T1000 (cell line): ENCODE results near the gene VWA3B.
"Not testable (repeated sequence)": the region's sequence is repeated elsewhere in the genome, so short reads cannot be mapped to it uniquely, and the experiment has no call there.

Source experiments
- DNase-seq: peaks from one replicate; lab custom pipeline; 2025; ENCODE audit warnings: mixed read lengths; lab: John Stamatoyannopoulos, UW

The VWA3B gene

DNA sequence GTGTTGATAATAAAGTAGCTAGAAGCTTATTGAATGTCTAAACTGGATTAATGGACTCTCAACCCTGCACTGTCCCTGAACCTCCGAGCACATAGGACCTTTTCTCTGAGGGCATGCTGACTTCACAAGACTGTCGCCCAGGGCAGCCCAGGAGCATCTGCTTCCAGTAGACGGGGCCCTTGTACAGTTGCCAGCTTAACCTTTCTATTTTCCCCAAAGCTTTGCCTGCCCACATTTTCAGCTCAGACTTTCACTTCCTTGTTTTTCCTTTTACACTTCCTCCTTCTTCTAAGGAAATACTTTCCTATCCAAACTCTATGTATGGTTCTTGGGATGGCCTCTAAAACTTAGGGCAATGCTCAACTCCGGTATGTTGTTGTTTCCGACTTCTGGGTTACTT is 1.3 kb downstream of the VWA3B start:
- DNase-seq, result no peak

DNA sequence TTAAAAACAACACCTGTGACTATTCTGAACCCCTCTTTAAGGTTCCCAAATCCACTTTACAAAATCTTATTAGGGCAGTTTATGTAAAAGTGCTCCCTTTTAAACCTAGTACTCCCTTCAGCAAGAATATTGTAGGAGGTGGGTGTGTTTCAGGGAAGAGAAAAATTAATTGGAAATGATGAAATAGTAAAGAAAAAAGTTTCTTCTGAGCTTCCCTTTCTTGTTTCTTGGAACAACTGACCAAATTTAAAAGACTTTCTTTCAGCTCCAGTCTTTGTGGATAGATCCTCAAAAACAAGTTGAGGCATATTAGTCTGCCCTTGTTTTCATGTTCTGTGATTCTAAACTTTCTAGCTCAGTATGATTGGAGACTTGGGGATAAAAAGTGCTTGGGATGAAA is 3.0 kb downstream of the VWA3B start:
- no peak for DNase-seq

DNA sequence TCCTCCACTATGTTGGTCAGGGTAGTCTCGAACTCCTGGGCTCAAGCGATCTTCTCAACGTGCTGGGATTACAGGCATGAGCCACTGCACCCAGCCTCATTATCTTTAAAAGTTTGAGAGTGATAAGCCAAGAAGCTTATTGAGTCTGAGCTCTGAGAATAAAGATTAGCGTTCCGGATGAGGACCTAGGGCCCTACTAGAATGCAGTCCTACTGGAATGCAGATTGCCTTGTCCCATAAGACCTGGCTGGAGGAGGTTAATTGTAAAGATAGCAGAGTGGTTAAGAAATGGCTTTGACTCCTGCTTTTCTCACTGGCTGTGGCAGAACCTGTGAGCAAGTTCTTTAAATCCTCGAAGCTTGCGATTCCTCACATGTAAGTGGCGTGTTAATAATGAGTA is 4.0 kb downstream of the VWA3B start:
- no peak for DNase-seq

GRCh38 chr2:98091738-98092137 is 4.8 kb downstream of the VWA3B start:
- no peak for DNase-seq

GRCh38 chr2:98093146-98093545 is 6.2 kb downstream of the VWA3B start:
- DNase-seq, result no peak

- DNase-seq, result no peak
Observed at GRCh38 chr2:98093611-98094010, 6.6 kb downstream of the VWA3B start.

GRCh38 chr2:98099939-98100743 is 13.2 kb downstream of the VWA3B start:
- DNase-seq, result no peak

GRCh38 chr2:98102315-98102714 is 15.3 kb downstream of the VWA3B start:
- DNase-seq, result not testable (repeated sequence)

DNA sequence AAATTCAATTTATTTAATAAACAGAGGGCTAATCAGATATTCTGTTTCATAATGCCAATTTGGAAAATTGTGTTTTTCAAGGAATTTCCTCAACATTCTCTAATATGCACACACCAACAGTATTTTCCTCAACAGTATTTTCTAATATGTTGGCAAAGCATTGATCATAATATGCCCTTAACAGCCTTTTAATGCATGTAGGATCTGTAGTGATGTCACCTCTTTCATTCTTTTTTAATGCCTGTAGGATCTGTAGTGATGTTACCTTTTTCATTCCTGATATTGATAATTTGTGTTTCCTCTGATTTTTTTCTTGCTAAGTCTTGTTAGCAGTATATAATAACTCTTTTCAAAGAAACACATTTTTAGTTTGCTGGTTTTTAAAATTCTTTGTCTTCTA is 15.9 kb downstream of the VWA3B start:
- DNase-seq, result no peak

GRCh38 chr2:98108110-98108509 is 21.1 kb downstream of the VWA3B start:
- no peak for DNase-seq

GRCh38 chr2:98110741-98111140 is 23.8 kb downstream of the VWA3B start:
- no peak for DNase-seq

DNA sequence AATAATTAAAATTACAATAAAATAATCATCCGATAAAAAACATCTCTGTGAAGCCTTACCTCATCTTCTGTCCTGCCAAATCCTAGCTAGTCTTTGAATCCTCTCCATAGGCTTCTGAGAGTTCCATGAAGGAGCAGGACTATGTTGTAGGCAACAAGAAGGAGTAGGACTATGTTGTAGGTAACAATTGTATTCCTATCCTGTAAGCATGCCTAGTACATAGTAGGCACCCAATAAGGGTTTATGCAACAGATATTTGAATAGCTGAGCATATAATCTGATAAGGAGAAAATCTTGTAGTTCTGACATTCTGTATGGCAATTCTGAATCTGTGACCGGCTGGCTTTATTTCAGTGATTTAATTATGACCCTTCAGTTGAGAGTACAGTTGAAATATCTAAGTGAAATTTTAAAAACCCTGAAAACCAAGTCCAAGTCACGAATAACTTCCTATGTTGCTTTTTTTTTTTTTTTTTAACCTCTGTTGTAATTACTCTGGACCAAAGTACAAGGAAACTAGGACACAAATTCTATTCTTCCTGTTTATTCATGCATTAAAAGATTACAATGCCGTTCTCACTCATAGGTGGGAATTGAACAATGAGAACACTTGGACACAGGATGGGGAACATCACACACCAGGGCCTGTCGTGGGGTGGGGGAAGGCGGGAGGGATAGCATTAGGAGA is 27.8 kb downstream of the VWA3B start:
- DNase-seq, result no peak

DNA sequence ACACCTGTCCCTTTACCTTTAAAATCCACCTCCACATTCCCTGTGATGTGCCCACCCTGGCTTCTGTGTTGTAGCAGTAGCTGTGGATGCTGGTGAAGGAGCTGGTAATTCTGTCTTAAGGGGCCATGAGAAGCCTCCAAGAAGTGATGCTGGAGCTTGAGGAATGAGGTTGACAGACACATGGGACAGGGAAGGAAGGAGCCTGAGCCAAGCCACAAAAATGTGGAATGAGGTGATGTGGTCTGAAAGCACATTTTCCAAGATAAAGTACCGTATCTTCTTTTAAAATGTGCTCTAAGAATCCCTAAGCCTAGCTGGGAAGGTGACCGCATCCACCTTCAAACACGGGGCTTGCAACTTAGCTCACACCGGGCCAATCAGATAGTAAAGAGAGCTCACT is 31.2 kb downstream of the VWA3B start:
- DNase-seq, result no peak

DNA sequence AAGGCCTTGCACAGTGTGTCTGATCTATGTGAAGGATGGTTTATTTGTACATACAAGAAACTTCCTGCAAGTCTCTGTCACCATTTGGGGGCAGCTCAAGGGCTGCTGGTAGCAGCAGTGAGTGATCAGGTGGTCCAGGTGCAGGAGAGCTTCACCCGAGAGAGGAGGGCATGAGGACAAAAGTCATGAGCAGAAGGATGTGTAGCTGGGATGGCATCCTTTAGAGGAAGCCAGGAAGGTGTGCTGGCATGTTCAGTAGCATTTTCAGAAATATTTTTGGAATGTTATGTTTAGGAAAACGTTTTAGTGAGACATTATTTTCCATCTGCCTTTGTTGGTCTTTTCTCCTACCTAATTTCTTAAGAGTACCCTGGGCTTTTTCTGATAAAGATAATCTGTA is 31.9 kb downstream of the VWA3B start:
- DNase-seq, result no peak

- no peak for DNase-seq
Observed at GRCh38 chr2:98121149-98121548, 34.2 kb downstream of the VWA3B start.

DNA sequence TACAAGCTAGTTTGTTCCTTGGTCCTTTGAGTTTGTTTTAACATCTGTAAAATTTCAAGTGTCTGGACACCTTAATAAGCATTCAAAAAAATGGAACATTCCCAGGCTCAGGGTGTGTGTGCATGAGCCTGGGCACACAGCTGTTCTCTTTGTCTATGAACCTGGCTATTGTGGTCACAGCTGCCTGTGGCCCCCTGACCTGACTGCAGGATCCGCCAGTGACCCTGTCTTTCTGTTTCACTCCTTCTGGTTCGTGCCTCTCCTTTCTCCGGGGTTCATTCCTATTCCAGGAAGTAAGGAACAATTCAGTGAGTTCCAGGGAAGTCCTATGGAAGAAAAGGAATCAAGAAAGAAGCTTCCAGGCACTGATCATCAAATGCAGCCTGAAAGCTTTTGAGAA is 35.6 kb downstream of the VWA3B start:
- DNase-seq, result no peak

- DNase-seq, result no peak
Observed at GRCh38 chr2:98123286-98123685, 36.3 kb downstream of the VWA3B start.

DNA sequence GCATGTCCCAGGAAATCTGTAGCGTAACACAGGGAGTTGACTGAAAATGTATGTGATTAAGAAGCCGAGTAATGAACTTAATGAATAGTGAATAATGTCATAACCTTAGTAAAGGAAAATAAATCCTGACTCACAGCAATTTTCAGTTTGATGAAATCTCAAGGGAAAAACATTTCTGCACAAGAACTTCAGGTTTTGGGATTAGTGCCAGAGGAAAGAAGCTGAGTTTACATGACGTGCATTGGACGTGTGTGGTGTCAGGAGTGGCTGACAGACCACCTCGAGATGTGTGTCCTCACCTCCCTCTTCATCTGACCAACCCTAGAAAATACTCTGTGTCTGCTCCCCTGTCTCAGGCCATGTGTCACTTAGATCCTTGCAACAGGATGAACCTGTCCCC is 39.1 kb downstream of the VWA3B start:
- no peak for DNase-seq

DNA sequence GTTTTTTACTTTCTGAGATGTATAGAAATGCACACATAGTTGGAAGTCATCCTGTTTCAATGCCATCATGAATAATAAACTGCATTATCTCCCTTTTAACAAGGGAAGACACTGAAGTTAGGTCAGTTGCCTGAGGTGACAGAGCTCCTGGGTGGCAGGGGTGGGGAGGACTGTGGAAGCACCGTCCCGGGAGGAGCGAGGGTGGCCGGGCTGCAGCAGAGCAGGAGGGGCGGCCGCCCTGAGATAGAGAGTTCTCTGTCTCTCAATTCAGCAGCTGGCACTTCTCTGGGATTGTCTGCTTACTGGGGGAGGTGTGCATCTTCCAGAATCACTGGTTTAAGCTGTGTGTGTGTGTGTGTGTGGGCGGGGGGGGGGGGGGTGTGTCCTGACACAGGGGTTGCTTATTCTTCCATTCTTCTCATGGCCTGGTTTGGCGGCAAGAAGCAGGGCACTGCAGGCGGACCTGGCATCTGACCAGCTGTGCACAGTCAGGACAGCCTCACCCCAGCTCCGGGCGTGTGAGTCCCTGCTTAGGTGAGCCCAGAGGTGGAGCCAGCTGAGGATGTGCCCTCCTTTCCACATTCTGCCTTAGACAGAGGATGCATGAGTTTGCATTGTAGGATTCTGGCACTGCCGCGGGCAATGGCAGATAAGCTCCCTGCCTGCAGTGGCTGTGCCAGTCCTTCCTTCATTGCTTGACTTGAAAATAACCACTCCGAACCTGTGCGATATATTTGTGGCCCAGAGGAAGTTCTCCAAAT is 40.4 kb downstream of the VWA3B start:
- DNase-seq, result no peak

DNA sequence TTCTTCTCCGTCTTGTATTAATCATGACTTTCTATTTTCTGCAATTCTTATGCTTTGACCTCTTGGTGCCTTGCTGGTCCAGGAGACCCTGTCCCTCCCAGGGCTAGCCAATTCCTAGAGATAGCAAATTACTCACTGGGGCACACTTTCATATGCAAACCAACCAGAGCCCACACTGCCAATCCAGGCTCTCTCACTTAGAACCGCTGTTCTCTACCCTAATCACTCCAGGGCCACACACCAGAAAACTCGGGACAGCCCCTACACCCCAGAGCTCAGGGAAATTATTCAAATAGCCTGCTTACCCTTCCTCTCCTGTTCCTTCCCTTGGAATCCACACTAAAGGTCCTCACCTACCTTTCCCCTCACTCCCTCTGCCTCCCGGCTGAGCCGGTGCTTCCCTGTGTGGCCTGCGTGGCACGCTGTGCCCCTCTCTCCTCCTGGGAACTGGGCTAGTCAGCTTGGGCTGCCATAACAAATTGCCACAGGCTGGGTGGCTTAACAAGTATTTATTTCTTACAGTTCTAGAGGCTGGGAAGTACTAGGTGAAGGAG is 41.7 kb downstream of the VWA3B start:
- no peak for DNase-seq

DNA sequence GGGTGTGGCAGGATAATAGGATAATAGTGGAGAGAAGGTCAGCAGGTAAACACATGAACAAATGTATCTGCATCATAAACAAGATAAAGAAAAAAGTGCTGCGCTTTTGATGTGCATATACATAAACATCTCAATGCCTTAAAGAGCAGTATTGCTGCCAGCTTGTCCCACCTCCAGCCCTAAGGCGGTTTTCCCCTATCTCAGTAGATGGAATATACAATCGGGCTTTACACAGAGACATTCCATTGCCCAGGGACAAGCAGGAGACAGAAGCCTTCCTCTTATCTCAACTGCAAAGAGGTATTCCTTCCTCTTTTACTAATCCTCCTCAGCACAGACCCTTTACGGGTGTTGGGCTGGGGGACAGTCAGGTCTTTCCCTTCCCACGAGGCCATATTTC is 43.1 kb downstream of the VWA3B start:
- DNase-seq, result not testable (repeated sequence)

- peak; percentile 13 for DNase-seq
Observed at GRCh38 chr2:98134172-98135005, 47.4 kb downstream of the VWA3B start.
